RWPE1 (cell line): Measurements from ENCODE around the gene FAM180A.

Experiments
- CTCF ChIA-PET: fragments of 350-600 bp; sonication (Branson Sonifier 250); formaldehyde crosslinking; extraction: SDS; loops from one replicate; lab custom pipeline; 2021; lab: Yijun Ruan, JAX
- POLR2A ChIA-PET: fragments of 400-600 bp; formaldehyde crosslinking; extraction: SDS; loops from one replicate; lab custom pipeline; 2020; ENCODE audit warnings: antibody characterized with exemption; ENCODE audit not compliant: low non-redundant PET; lab: Yijun Ruan, JAX
- DNase-seq: peaks from one replicate; pipeline ENCODE4 v3.0.0; 2012; ENCODE audit warnings: low spot score
- H3K27ac ChIP-seq: fragments of 450-650 bp; 2 replicates; pipeline ENCODE4 v1.5.1; 2017
- CTCF ChIP-seq: fragments of 450-650 bp; conservative IDR thresholded peaks from 2 replicates; pipeline ENCODE4 v1.5.1; 2017; ENCODE audit warnings: low read depth, mild to moderate bottlenecking

FAM180A gene

DNA sequence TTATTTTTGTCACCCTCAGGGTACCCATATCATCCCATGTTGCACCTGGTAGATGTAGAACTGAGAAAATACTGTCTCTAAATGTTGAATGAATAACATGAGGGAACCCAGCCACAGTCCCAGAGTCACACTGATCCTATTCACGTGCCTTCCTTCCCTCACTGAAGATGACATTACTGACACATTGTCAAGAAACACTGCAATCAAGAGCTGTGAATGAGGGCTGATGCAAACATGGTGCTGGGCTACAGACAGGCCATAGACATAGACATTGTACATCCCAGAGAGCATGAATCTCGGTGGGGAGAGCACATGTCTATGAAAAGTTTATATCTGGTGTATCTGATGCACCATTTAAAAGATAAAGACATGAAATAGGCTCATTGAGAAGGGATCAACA lies 30.4 kb downstream of the FAM180A start:
- no peak overlapping the region for H3K27ac ChIP-seq
- ChIA-PET POLR2A (no interaction called here), CTCF (interaction anchor here (0.7 kb wide), 1 partner anchor 10 kb away, joined by 3 read pairs; no protein-coding TSS in a partner anchor)
- no peak for TF ChIP-seq CTCF
- no peak for DNase-seq

GRCh38 chr7:135717693-135718092 lies 30.9 kb downstream of the FAM180A start:
- ChIA-PET CTCF (interaction anchor here (0.7 kb wide), 1 partner anchor 11 kb away, joined by 3 read pairs; no protein-coding TSS in a partner anchor), POLR2A (no interaction called here)
- no peak for DNase-seq
- H3K27ac ChIP-seq: no peak overlapping the region
- TF ChIP-seq CTCF: no peak

- CTCF ChIA-PET: interaction anchor here (0.9 kb wide), 1 partner anchor 43 kb away, joined by 5 read pairs; no protein-coding TSS in a partner anchor
These were observed 31.9 kb downstream of the FAM180A start for GRCh38 chr7:135716677-135717238.

GRCh38 chr7:135715673-135716072 lies 32.9 kb downstream of the FAM180A start:
- no peak overlapping the region; the same call in 1 of the 2 replicates for H3K27ac ChIP-seq
- DNase-seq: no peak
- no peak for TF ChIP-seq CTCF
- POLR2A ChIA-PET: no interaction called here
- CTCF ChIA-PET: no interaction called here

More at GRCh38 chr7:135716677-135717238, 31.9 kb downstream of the FAM180A start:
- POLR2A ChIA-PET: no interaction called here
- H3K27ac ChIP-seq: peak overlapping the region; percentile 73
- no peak for TF ChIP-seq CTCF
- DNase-seq: no peak

- TF ChIP-seq CTCF: no peak
- DNase-seq: no peak
- POLR2A ChIA-PET: no interaction called here
- H3K27ac ChIP-seq: no peak overlapping the region
- CTCF ChIA-PET: no interaction called here
These were observed 33.5 kb downstream of the FAM180A start for GRCh38 chr7:135715055-135715522.

- POLR2A ChIA-PET: no interaction called here
- CTCF ChIA-PET: interaction anchor here (0.5 kb wide), 1 partner anchor 28 kb away, joined by 4 read pairs; no protein-coding TSS in a partner anchor
- no peak for TF ChIP-seq CTCF
- peak; percentile 75 for DNase-seq
- peak overlapping the region; percentile 52 for H3K27ac ChIP-seq
These were observed 34.0 kb downstream of the FAM180A start for GRCh38 chr7:135714534-135715009.
